SJSA1 (cell line): ENCODE measurements around the gene PSMD2. TPM values are rescaled to one million over a fixed set of nuclear protein-coding genes. Genes with fewer than 3 reads are reported as not detected.
"Not testable (repeated sequence)": the region's sequence is repeated elsewhere in the genome, so short reads cannot be mapped to it uniquely, and the experiment has no call there.

Experiments
- DNase-seq, 2 experiments: peaks; one replicate each; pipeline ENCODE4 v3.0.0-alpha.2; 2015 to 2020; ENCODE audit warnings: low spot score in 2 of 2, low read depth in 1 of 2
- H3K27ac ChIP-seq: fragments of 250-450 bp; sonication (Bioruptor Pico); 2 replicates; pipeline ENCODE4 v1.5.1; 2020; ENCODE audit warnings: mild to moderate bottlenecking, moderate library complexity
- H3K27me3 ChIP-seq: fragments of 250-450 bp; sonication (Bioruptor Pico); replicated peaks from 2 replicates; pipeline ENCODE4 v1.5.1; 2020; ENCODE audit warnings: mild to moderate bottlenecking, moderate library complexity
- H3K36me3 ChIP-seq: fragments of 250-450 bp; sonication (Bioruptor Pico); 2 replicates; pipeline ENCODE4 v1.5.1; 2020; ENCODE audit warnings: mild to moderate bottlenecking
- H3K4me1 ChIP-seq: fragments of 250-450 bp; sonication (Bioruptor Pico); replicated peaks from 2 replicates; pipeline ENCODE4 v1.6.1; 2021; ENCODE audit warnings: mild to moderate bottlenecking
- H3K4me3 ChIP-seq: fragments of 250-450 bp; sonication (Bioruptor Pico); 2 replicates; pipeline ENCODE4 v1.5.1; 2020; ENCODE audit warnings: mild to moderate bottlenecking
- H3K9me3 ChIP-seq: fragments of 250-450 bp; sonication (Bioruptor Pico); replicated peaks from 2 replicates; pipeline ENCODE4 v1.5.1; 2020; ENCODE audit warnings: mild to moderate bottlenecking
- total RNA-seq: library from RNA; depleted of rRNA; stranded (reverse); fragments of >200 nt; shearing (Covaris generic); gene quantifications from 2 replicates; pipeline ENCODE4 v1.2.3, GENCODE V29; 2014

PSMD2 gene
- total RNA-seq, 1 experiment from 2014 or later: 627 TPM

DNA sequence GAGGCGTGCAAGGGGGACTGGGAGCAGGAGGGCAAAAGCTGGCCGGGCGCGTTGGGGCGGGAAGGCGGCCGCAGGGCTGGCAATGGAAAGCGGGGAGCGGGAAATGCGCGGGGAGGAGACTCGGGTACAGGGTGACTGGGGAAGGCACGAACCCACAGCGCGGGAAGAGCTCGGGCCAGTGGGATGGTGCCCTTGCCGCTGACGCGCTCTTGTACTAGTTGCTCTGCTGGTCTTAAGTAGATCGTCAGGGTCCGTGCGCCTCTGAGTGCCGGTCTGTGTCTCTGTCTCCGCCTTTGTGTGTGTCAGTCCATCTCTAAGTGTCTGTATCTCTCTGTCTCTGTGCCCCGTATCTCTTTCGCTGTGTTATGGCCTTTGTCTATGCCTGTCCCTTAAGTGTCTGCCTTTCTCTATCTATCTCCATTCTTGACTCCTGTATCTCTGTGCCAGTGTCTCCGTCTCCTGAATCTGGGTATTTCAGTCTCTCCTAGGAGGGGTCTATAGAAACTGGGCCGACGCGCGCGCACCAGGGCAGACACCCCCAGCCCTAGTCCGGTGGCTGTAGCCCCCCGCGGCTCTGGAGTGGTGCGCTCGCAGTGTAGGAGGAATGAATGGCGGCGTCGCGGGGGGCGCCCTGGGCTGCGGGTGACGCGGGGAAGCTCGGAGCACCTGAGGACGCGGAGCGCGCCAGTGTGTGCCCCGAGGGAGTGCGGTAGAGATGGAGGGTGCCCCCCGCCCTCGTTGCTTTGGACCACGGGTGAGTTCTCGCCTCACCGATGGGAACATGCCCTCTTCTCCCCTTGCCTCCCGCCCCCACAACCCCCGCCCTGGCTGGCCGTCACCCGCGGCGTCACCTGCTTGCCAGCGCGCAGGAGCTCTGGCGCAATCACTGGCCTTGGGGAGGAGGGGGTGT, 36.9 kb upstream of the PSMD2 start:
- peak overlapping the region; percentile 20 for H3K4me3 ChIP-seq
- no peaks in the 10 kb centered on the region for H3K36me3 ChIP-seq
- peaks cover 39% of the 10 kb centered on the region for H3K27me3 ChIP-seq
- peaks cover 21% of the 10 kb centered on the region for H3K4me1 ChIP-seq
- H3K9me3 ChIP-seq: 0 out of 2 replicates have a peak, but pooled peaks cover 2% of the 10 kb centered on the region
- no peak overlapping the region for H3K27ac ChIP-seq
- DNase-seq: peak in 1 of 2 experiments; percentile 28

DNA sequence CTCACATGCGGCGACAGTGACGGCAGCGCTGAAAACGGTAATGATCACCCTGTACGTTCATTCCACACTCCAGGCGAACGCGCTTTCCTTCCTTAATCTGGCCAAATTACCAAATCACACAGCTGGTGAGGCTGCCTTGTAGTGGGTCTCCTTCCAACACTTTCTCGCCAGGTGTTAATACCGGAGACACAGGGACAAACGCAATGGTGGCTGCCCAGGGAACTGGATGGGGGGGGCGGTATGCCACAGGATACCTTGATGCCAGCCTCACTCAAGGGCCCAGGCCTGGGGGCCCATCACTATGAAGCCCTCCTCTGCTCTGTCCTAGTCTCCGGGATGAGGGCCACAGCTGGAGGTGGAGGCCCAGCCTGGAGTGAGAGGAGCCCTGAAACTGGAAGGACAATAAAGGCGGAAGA, 36.3 kb upstream of the PSMD2 start:
- Histone ChIP-seq H3K4me3 (no peak overlapping the region), H3K27ac (no peak overlapping the region), H3K27me3 (peaks cover 39% of the 10 kb centered on the region), H3K9me3 (0 out of 2 replicates have a peak, but pooled peaks cover 2% of the 10 kb centered on the region), H3K36me3 (no peaks in the 10 kb centered on the region), H3K4me1 (peaks cover 21% of the 10 kb centered on the region)
- no peak for DNase-seq

DNA sequence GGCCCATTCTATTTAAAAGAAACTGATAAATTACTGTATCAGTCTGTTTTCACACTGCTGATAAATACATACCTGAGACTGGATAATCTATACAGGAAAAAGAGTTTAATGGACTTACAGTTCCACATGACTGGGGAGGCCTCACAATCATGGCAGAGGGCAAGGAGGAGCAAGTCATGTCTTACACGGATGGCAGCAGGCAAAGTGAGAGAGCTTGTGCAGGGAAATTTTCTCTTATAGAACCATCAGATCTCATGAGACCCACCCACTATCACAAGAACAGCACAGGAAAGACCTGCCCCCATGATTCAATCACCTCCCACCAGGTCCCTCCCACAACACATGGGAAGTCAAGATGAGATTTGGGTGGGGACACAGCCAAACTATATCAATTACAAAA, 31.8 kb upstream of the PSMD2 start:
- not testable (repeated sequence) for H3K4me1 ChIP-seq, H3K27ac ChIP-seq, H3K36me3 ChIP-seq, H3K4me3 ChIP-seq, DNase-seq, H3K9me3 ChIP-seq
- H3K27me3 ChIP-seq: peaks cover 10% of the 10 kb centered on the region

DNA sequence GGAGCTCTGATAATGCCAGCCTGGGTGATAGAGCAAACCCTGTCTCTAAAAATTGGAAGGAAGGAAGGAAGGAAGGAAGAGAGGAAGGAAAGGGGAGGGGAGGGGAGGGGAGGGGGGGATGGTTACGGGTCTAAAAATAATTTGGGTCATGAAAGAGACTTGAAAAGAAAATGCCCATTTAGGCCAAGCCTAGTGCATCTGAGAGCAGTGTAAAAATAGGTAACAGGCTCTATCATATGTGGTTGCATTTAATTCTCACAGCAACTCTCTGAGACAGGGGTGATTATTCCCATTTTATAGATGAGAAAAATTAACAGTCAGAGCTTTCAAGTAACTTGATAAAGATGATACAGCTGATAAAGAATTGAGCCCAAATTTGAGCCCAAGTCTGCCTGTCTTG, 26.8 kb upstream of the PSMD2 start:
- Histone ChIP-seq H3K36me3 (no peaks in the 10 kb centered on the region), H3K27me3 (peaks cover 19% of the 10 kb centered on the region), H3K4me3 (no peak overlapping the region), H3K9me3 (no peaks in the 10 kb centered on the region), H3K4me1 (no peaks in the 10 kb centered on the region), H3K27ac (no peak overlapping the region)
- DNase-seq: no peak

DNA sequence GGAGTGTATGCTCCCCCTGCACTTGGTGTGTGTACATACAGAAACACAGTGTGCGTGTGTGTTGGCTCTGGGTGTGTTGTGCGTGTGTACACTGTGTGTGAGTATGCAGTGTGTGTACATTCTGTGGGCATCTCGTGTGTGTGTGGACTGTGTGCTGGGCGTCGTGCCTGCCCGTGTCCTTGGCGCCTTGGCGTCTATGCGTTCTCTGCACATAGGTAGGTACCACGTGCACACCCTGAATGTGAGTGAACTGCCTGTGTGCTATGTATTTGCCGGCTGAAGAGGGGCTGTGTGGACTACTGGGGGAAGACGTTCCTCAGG, 23.7 kb upstream of the PSMD2 start:
- H3K27ac ChIP-seq: no peak overlapping the region
- no peaks in the 10 kb centered on the region for H3K4me1 ChIP-seq
- H3K36me3 ChIP-seq: no peaks in the 10 kb centered on the region
- DNase-seq: no peak
- H3K9me3 ChIP-seq: no peaks in the 10 kb centered on the region
- peaks cover 32% of the 10 kb centered on the region for H3K27me3 ChIP-seq
- H3K4me3 ChIP-seq: no peak overlapping the region

DNA sequence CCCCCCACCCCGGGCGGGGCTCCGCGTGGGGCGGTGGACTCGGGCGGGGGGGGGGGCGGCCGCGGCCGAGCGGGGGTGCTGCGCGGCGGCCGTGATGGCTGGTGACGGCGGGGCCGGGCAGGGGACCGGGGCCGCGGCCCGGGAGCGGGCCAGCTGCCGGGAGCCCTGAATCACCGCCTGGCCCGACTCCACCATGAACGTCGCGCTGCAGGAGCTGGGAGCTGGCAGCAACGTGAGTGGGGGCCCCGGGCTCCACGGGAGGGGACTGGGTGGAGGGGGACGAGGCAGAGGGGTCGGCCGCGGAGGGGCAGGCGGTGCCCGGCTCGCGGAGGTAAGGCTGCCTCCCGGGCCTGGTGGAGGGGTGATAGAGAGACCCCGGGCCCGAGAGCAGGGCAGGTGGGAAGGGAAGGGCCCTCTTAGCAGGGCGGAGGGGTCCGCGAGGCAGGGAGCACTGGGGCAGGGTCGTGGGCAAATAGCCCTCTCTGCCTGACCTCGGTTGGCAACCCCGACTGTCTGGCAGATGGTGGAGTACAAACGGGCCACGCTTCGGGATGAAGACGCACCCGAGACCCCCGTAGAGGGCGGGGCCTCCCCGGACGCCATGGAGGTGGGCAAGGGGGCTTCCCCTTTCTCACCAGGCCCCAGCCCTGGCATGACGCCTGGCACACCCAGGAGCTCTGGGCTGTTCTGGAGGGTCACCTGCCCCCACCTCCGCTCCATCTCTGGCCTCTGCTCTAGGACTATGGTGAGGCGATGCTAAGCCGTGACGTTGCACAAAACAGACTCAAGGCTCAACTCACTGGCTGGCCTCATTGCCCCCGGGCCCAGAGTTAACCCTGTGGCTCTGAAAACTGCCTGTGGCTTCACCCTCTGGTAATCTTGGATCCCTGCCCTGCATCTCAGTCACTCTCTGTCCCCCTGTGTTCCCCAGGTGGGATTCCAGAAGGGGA, 22.8 kb upstream of the PSMD2 start, which contains the start of gene ECE2:
ECE2 (plus strand) TSS at position 62 of the 950 bp plus-strand sequence; CDS start at position 194, 132 bp downstream.
- H3K36me3 ChIP-seq: no peaks in the 10 kb centered on the region
- H3K9me3 ChIP-seq: no peaks in the 10 kb centered on the region
- DNase-seq: no peak
- H3K4me1 ChIP-seq: no peaks in the 10 kb centered on the region
- peaks cover 32% of the 10 kb centered on the region for H3K27me3 ChIP-seq
- H3K27ac ChIP-seq: no peak within 1 kb of the TSS
- H3K4me3 ChIP-seq: no peak within 1 kb of the TSS

DNA sequence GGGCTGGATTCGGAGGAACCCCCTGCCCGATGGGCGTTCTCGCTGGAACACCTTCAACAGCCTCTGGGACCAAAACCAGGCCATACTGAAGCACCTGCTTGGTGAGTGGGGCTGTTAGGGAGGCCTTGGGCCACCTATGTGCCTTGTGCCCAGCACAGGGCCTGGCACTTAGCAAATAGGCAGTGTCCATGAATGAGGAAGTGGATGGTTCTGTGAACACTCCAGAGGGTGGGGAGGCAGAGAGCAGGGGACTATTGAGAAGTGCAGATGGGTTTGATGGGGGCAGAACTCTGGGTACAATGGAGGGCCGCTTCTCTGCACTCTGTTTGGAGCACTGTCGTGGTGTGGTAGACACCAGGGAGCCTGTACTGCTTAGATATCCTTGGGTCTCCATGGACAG, 21.7 kb upstream of the PSMD2 start:
- Histone ChIP-seq H3K4me3 (no peak overlapping the region), H3K36me3 (no peaks in the 10 kb centered on the region), H3K27me3 (peaks cover 32% of the 10 kb centered on the region), H3K4me1 (no peaks in the 10 kb centered on the region), H3K9me3 (no peaks in the 10 kb centered on the region), H3K27ac (no peak overlapping the region)
- no peak for DNase-seq

DNA sequence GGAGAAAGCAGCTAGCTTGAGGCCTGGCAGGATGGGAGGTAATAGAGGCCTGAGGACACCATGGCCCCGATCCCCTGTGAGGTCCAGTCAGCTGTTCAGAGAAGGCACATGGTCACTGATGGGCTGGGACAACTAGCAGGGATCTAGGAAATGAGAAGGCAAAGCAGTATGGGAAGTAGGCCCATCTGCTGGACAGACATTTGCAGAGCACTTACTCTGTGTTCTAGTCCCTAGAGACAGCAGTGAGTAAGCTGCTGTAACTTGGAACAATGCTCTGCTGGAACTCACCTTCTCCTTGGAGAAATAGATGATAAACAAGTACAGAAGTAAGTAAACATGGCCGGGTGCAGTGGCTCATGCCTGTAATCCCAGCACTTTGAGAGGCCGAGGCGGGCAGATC, 16.1 kb upstream of the PSMD2 start:
- Histone ChIP-seq H3K9me3 (no peaks in the 10 kb centered on the region), H3K4me3 (no peak overlapping the region), H3K36me3 (no peaks in the 10 kb centered on the region), H3K4me1 (no peaks in the 10 kb centered on the region), H3K27me3 (peaks cover 6% of the 10 kb centered on the region), H3K27ac (no peak overlapping the region)
- no peak for DNase-seq

DNA sequence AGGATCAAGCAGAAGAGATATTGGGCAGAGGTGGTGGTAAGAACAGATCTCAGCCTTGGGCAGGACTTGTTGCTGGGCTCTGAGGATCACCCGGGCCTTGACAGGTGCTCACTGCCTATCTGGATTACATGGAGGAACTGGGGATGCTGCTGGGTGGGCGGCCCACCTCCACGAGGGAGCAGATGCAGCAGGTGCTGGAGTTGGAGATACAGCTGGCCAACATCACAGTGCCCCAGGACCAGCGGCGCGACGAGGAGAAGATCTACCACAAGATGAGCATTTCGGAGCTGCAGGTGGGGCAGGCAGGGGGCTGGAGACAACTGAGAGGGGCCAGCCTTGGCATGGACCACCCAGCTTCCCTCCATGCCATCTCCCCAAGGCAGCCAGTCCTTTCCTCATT, 15.4 kb upstream of the PSMD2 start:
- DNase-seq: no peak
- Histone ChIP-seq H3K4me1 (no peaks in the 10 kb centered on the region), H3K9me3 (no peaks in the 10 kb centered on the region), H3K27ac (no peak overlapping the region), H3K4me3 (no peak overlapping the region), H3K27me3 (peaks cover 6% of the 10 kb centered on the region; the same call in 1 of the 2 replicates), H3K36me3 (no peaks in the 10 kb centered on the region)

DNA sequence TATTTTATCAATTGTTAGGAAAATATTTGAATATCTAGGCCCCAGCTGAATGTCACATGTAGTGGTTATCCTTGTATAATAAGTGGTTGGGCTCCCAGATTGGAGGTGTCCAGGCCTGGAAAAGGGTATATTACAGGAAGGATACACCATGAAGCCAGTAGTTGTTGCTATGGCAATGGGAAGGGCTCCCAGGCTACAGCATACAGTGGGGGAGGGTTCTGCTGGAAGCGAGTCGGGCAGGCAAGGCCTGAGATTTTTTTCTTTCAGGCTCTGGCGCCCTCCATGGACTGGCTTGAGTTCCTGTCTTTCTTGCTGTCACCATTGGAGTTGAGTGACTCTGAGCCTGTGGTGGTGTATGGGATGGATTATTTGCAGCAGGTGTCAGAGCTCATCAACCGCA, 14.3 kb upstream of the PSMD2 start:
- Histone ChIP-seq H3K27me3 (0 out of 2 replicates have a peak, but pooled peaks cover 7% of the 10 kb centered on the region), H3K4me1 (no peaks in the 10 kb centered on the region), H3K27ac (no peak overlapping the region), H3K36me3 (no peaks in the 10 kb centered on the region), H3K4me3 (no peak overlapping the region), H3K9me3 (no peaks in the 10 kb centered on the region)
- DNase-seq: no peak

DNA sequence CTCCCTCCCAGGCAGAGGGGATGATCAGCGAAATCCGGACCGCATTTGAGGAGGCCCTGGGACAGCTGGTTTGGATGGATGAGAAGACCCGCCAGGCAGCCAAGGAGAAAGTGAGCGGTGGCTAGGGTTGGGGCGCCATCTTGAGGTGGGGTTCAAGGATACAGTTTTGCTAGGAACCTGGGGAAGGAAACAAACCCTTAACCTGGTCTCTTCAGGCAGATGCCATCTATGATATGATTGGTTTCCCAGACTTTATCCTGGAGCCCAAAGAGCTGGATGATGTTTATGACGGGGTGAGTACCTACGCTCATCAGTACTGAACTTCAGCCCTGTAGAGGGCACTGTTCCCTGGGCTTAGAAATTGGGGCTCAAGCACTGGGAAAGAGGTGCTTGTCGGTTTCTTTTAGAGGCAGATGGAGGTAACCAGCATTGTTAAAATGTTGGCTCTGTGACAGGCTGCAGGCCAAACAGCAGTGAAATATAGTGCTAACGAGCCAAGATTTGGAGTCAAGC, 9.6 kb upstream of the PSMD2 start:
- Histone ChIP-seq H3K4me3 (no peak overlapping the region), H3K36me3 (no peaks in the 10 kb centered on the region), H3K27me3 (0 out of 2 replicates have a peak, but pooled peaks cover 3% of the 10 kb centered on the region), H3K27ac (no peak overlapping the region), H3K4me1 (no peaks in the 10 kb centered on the region), H3K9me3 (no peaks in the 10 kb centered on the region)
- DNase-seq: peak; percentile 30 to 58

DNA sequence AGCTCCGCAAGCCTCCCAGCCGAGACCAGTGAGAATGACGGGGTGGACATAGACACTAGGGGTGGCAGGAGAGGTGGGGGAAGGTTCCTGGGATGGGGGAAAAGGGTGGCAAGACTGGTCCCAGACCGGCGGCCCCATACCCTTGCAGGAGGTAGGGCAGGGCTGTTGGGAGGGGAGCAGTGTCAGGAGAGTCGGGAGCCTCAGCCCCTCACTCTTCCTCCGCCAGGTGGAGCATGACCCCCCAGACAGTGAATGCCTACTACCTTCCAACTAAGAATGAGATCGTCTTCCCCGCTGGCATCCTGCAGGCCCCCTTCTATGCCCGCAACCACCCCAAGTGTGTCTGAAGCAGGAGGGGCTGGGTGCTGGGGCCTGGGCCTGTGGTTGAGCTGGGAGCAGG, 8.7 kb upstream of the PSMD2 start:
- no peak overlapping the region for H3K4me3 ChIP-seq
- H3K27me3 ChIP-seq: 0 out of 2 replicates have a peak, but pooled peaks cover 3% of the 10 kb centered on the region
- no peak for DNase-seq
- no peaks in the 10 kb centered on the region for H3K36me3 ChIP-seq
- H3K4me1 ChIP-seq: no peaks in the 10 kb centered on the region
- no peak overlapping the region for H3K27ac ChIP-seq
- H3K9me3 ChIP-seq: no peaks in the 10 kb centered on the region

DNA sequence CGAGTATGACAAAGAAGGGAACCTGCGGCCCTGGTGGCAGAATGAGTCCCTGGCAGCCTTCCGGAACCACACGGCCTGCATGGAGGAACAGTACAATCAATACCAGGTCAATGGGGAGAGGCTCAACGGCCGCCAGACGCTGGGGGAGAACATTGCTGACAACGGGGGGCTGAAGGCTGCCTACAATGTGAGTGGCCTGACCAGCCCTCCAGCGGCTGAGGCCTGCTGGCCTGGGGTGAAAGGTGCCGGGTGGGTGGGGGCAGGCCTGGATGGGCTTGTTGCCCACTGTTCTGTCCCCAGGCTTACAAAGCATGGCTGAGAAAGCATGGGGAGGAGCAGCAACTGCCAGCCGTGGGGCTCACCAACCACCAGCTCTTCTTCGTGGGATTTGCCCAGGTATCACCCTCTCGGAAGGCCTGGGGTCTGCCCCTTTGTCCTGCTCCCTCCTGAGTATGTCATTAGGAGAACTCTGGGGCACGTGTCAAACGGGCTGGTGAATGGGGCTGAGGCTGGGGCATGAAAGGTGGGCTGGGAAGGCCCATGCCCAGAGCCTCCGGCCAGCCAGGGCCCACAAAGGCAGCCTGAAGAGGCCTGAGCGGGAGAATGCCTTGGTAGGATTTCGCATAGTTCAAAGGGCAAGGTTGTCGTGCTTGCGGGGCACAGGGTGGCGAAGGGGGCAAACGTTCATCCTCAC, 7.8 kb upstream of the PSMD2 start:
- H3K9me3 ChIP-seq: no peaks in the 10 kb centered on the region
- no peak overlapping the region for H3K4me3 ChIP-seq
- H3K27me3 ChIP-seq: 0 out of 2 replicates have a peak, but pooled peaks cover 3% of the 10 kb centered on the region
- no peak overlapping the region for H3K27ac ChIP-seq
- DNase-seq: no peak
- no peaks in the 10 kb centered on the region for H3K36me3 ChIP-seq
- H3K4me1 ChIP-seq: no peaks in the 10 kb centered on the region
